Activated CD8-positive, alpha-beta memory T cell treated with anti-CD3 and anti-CD28 coated beads, Interleukin-2, amount 50 U/mL, for 24 hours (primary cell): ENCODE data around the gene CCDC136.

ENCODE experiments used
- DNase-seq: peaks from one replicate; pipeline ENCODE4 v3.0.0-alpha.2; 2020; ENCODE audit errors: extremely low read depth

CCDC136 gene

GRCh38 chr7:128844777-128845311, 53.1 kb downstream of the CCDC136 start:
- DNase-seq, result no peak

- DNase-seq, result no peak
These were observed 53.7 kb downstream of the CCDC136 start for GRCh38 chr7:128845475-128845874.

- no peak for DNase-seq
These were observed 54.2 kb downstream of the CCDC136 start for GRCh38 chr7:128845987-128846386.

- DNase-seq, result no peak
These were observed 55.1 kb downstream of the CCDC136 start for GRCh38 chr7:128846781-128847444.

GRCh38 chr7:128847721-128848211, 56.0 kb downstream of the CCDC136 start:
- no peak for DNase-seq

- no peak for DNase-seq
These were observed 56.8 kb downstream of the CCDC136 start for GRCh38 chr7:128848289-128849155.

- no peak for DNase-seq
These were observed 57.4 kb downstream of the CCDC136 start for GRCh38 chr7:128849156-128849515.

- no peak for DNase-seq
These were observed 58.2 kb downstream of the CCDC136 start for GRCh38 chr7:128849804-128850490.

- no peak for DNase-seq
These were observed 60.9 kb downstream of the CCDC136 start for GRCh38 chr7:128852537-128853254.

GRCh38 chr7:128853799-128854198, 62.0 kb downstream of the CCDC136 start:
- DNase-seq, result no peak

- DNase-seq, result no peak
These were observed 62.6 kb downstream of the CCDC136 start for GRCh38 chr7:128854396-128854795.

- no peak for DNase-seq
These were observed 63.8 kb downstream of the CCDC136 start for GRCh38 chr7:128855559-128855958.

GRCh38 chr7:128856001-128856718, 64.4 kb downstream of the CCDC136 start:
- DNase-seq, result no peak

- DNase-seq, result no peak
These were observed 66.8 kb downstream of the CCDC136 start for GRCh38 chr7:128858380-128859231.

GRCh38 chr7:128859232-128860157, 67.7 kb downstream of the CCDC136 start:
- no peak for DNase-seq

- no peak for DNase-seq
These were observed 68.6 kb downstream of the CCDC136 start for GRCh38 chr7:128860158-128861073.

GRCh38 chr7:128861957-128862570, 70.3 kb downstream of the CCDC136 start:
- DNase-seq, result no peak
